ENCODE data around the gene CYP27C1.

Gene CYP27C1, protein sequence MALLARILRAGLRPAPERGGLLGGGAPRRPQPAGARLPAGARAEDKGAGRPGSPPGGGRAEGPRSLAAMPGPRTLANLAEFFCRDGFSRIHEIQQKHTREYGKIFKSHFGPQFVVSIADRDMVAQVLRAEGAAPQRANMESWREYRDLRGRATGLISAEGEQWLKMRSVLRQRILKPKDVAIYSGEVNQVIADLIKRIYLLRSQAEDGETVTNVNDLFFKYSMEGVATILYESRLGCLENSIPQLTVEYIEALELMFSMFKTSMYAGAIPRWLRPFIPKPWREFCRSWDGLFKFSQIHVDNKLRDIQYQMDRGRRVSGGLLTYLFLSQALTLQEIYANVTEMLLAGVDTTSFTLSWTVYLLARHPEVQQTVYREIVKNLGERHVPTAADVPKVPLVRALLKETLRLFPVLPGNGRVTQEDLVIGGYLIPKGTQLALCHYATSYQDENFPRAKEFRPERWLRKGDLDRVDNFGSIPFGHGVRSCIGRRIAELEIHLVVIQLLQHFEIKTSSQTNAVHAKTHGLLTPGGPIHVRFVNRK

DNA sequence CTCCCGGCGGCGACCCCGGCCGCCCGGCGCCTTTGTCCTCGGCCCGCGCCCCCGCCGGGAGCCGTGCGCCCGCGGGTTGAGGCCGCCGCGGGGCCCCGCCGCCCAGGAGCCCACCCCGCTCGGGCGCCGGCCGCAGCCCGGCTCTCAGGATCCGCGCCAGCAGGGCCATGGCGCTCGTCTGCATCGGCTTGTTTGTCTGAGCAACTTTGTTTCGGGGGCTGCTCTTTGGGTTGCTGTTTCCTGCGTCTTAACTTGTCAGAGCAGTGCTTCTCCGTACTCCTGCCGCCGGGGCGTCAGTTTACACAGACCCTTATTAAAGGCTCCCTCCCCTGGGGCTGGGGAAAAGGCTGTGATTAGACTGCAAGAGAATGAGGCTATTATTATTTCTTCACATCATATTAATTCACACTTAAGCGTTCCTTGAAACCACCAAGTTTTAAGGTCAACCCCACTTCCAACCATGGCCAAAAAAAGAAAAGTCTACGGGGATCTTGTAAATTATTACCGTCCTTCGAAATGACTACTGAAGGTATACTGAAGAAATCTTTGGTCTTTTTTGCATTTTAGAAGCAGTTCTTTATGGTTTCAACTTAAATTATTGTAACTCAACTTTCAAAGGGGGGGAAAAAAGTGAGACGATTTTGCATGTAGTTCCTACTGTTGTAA is at the start of gene CYP27C1:
Gene CYP27C1, minus strand, starts transcription at position 198 of the 666 bp plus-strand sequence. Its CDS starts 29 bp downstream, at position 169.
- Histone ChIP-seq H3K36me3 (ENCODE audit: control insufficient read depth, insufficient read depth, low read length) (no peaks in the 10 kb centered on the region), H3K27me3 (replicated peaks; ENCODE audit: control insufficient read depth, insufficient read depth, low read length) (no peaks in the 10 kb centered on the region; the same call in none of the 2 replicates), H3K4me3 (replicated peaks; ENCODE audit: low read depth, low read length) (no peak within 1 kb of the TSS; the same call in 1 of the 2 replicates)
- TF ChIP-seq, protein P1, sequence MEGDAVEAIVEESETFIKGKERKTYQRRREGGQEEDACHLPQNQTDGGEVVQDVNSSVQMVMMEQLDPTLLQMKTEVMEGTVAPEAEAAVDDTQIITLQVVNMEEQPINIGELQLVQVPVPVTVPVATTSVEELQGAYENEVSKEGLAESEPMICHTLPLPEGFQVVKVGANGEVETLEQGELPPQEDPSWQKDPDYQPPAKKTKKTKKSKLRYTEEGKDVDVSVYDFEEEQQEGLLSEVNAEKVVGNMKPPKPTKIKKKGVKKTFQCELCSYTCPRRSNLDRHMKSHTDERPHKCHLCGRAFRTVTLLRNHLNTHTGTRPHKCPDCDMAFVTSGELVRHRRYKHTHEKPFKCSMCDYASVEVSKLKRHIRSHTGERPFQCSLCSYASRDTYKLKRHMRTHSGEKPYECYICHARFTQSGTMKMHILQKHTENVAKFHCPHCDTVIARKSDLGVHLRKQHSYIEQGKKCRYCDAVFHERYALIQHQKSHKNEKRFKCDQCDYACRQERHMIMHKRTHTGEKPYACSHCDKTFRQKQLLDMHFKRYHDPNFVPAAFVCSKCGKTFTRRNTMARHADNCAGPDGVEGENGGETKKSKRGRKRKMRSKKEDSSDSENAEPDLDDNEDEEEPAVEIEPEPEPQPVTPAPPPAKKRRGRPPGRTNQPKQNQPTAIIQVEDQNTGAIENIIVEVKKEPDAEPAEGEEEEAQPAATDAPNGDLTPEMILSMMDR (IDR thresholded peaks at IDR 0.05; ENCODE audit: insufficient read depth, low read length, poor library complexity, severe bottlenecking) = no peak
- DNase-seq (ENCODE audit: extremely low read depth, insufficient read length) = no peak

- DNase-seq (ENCODE audit: extremely low read depth, insufficient read length) = no peak
- no peak overlapping the region for H3K4me3 ChIP-seq (replicated peaks; ENCODE audit: low read depth, low read length)
- TF ChIP-seq, protein P1 (IDR thresholded peaks at IDR 0.05; ENCODE audit: insufficient read depth, low read length, poor library complexity, severe bottlenecking) = no peak
- H3K36me3 ChIP-seq (ENCODE audit: control insufficient read depth, insufficient read depth, low read length) = peaks cover 25% of the 10 kb centered on the region
- no peaks in the 10 kb centered on the region for H3K27me3 ChIP-seq (replicated peaks; ENCODE audit: control insufficient read depth, insufficient read depth, low read length)
Observed at GRCh38 chr2:127261804-127262406, 41.8 kb upstream of the CYP27C1 start.

DNA sequence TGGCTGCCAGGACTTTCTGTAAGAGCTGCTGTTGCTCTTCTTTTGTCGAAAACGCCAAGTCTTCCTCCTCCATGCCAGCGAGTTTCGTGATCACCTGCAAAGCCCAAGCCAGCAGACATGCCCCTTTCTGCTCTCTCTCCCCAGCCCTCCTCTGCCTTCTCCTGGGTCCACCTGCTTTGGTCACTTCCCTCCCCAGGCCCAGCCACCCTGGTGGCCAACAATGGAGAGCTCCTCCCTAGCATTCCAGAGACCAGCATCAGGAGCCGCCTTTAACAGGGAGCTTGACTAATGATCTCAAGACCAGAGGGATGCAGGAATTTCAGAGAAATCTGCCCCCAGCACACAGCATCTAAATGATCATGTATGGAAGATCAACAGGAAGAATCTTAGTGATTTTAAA is 39.3 kb upstream of the CYP27C1 start:
- TF ChIP-seq, protein P1 (IDR thresholded peaks at IDR 0.05; ENCODE audit: insufficient read depth, low read length, poor library complexity, severe bottlenecking) = no peak
- no peak for DNase-seq (ENCODE audit: extremely low read depth, insufficient read length)
- peaks cover 27% of the 10 kb centered on the region for H3K36me3 ChIP-seq (ENCODE audit: control insufficient read depth, insufficient read depth, low read length)

DNA sequence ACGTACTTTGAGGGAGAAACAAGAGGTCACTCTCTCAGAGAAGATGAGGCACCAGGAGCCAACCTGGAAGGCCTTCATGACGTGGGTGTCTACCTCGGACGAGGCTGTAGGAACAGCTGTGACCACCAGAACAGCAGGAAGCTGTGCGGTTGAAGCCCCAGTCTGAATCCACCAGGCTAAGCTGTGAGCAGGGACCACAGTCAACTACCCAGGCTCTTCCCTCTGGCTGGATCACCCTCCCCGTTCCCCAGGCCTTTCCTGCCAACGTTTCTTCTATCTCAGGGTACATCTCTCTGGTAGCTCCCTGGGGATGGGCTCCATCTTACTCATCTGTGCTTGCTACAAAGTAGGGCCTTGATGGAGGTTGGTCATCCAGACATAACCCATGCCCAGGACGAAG is 36.8 kb upstream of the CYP27C1 start:
- no peak for DNase-seq (ENCODE audit: extremely low read depth, insufficient read length)
- Histone ChIP-seq H3K27me3 (replicated peaks; ENCODE audit: control insufficient read depth, insufficient read depth, low read length) (no peaks in the 10 kb centered on the region), H3K4me3 (replicated peaks; ENCODE audit: low read depth, low read length) (no peak overlapping the region), H3K36me3 (ENCODE audit: control insufficient read depth, insufficient read depth, low read length) (peaks cover 27% of the 10 kb centered on the region)
- TF ChIP-seq, protein P1 (IDR thresholded peaks at IDR 0.05; ENCODE audit: insufficient read depth, low read length, poor library complexity, severe bottlenecking) = no peak

More for the DNA sequence above, 39.3 kb upstream of the CYP27C1 start:
- no peaks in the 10 kb centered on the region for H3K27me3 ChIP-seq (replicated peaks; ENCODE audit: control insufficient read depth, insufficient read depth, low read length)
- no peak overlapping the region for H3K4me3 ChIP-seq (replicated peaks; ENCODE audit: low read depth, low read length)

- H3K36me3 ChIP-seq (ENCODE audit: control insufficient read depth, insufficient read depth, low read length) = peaks cover 27% of the 10 kb centered on the region
- DNase-seq (ENCODE audit: extremely low read depth, insufficient read length) = no peak
- TF ChIP-seq, protein P1 (IDR thresholded peaks at IDR 0.05; ENCODE audit: insufficient read depth, low read length, poor library complexity, severe bottlenecking) = no peak
- no peaks in the 10 kb centered on the region for H3K27me3 ChIP-seq (replicated peaks; ENCODE audit: control insufficient read depth, insufficient read depth, low read length)
- H3K4me3 ChIP-seq (replicated peaks; ENCODE audit: low read depth, low read length) = no peak overlapping the region
Observed at GRCh38 chr2:127256381-127256780, 36.3 kb upstream of the CYP27C1 start.
